Stimulated activated CD8-positive, alpha-beta memory T cell treated with anti-CD3 and anti-CD28 coated beads, Interleukin-4, amount 100 ng/mL, for 48 hours (primary cell): ENCODE measurements around the gene AUTS2.

Experiments used
- DNase-seq: peaks from one replicate; pipeline ENCODE4 v3.0.0-alpha.2; 2020

The AUTS2 gene

GRCh38 chr7:70159121-70159520 lies 560.8 kb downstream of the AUTS2 start:
- no peak for DNase-seq

- DNase-seq: no peak
Measured at GRCh38 chr7:70165477-70166170, 567.3 kb downstream of the AUTS2 start.

- DNase-seq: no peak
Measured at GRCh38 chr7:70171369-70171920, 573.2 kb downstream of the AUTS2 start.

- DNase-seq: no peak
Measured at GRCh38 chr7:70177166-70177565, 578.9 kb downstream of the AUTS2 start.

GRCh38 chr7:70178211-70178610 lies 579.9 kb downstream of the AUTS2 start:
- DNase-seq: no peak

- no peak for DNase-seq
Measured at GRCh38 chr7:70178787-70179186, 580.5 kb downstream of the AUTS2 start.

GRCh38 chr7:70182521-70182920 lies 584.2 kb downstream of the AUTS2 start:
- no peak for DNase-seq

- no peak for DNase-seq
Measured at GRCh38 chr7:70183278-70183677, 585.0 kb downstream of the AUTS2 start.

GRCh38 chr7:70188901-70189650 lies 590.8 kb downstream of the AUTS2 start:
- DNase-seq: no peak

GRCh38 chr7:70189776-70190175 lies 591.5 kb downstream of the AUTS2 start:
- no peak for DNase-seq

GRCh38 chr7:70190281-70190680 lies 592.0 kb downstream of the AUTS2 start:
- no peak for DNase-seq

GRCh38 chr7:70193514-70193913 lies 595.2 kb downstream of the AUTS2 start:
- no peak for DNase-seq

GRCh38 chr7:70208236-70209063 lies 610.2 kb downstream of the AUTS2 start:
- DNase-seq: no peak

GRCh38 chr7:70210200-70210935 lies 612.1 kb downstream of the AUTS2 start:
- DNase-seq: no peak

GRCh38 chr7:70210936-70211310 lies 612.6 kb downstream of the AUTS2 start:
- no peak for DNase-seq

- no peak for DNase-seq
Measured at GRCh38 chr7:70212281-70212680, 614.0 kb downstream of the AUTS2 start.

GRCh38 chr7:70214071-70214470 lies 615.8 kb downstream of the AUTS2 start:
- no peak for DNase-seq

GRCh38 chr7:70215491-70215890 lies 617.2 kb downstream of the AUTS2 start:
- DNase-seq: no peak

- DNase-seq: no peak
Measured at GRCh38 chr7:70217571-70217970, 619.3 kb downstream of the AUTS2 start.

- no peak for DNase-seq
Measured at GRCh38 chr7:70218006-70218405, 619.7 kb downstream of the AUTS2 start.

GRCh38 chr7:70219061-70219460 lies 620.8 kb downstream of the AUTS2 start:
- DNase-seq: no peak

- no peak for DNase-seq
Measured at GRCh38 chr7:70229242-70229641, 631.0 kb downstream of the AUTS2 start.

- DNase-seq: no peak
Measured at GRCh38 chr7:70230761-70231160, 632.5 kb downstream of the AUTS2 start.
